Ishikawa (cell line): ENCODE measurements around the gene ADGB.

Source experiments
- CEBPB ChIP-seq: IDR thresholded peaks from 2 replicates; pipeline ENCODE4 v1.6.1; 2012
- CREB1 ChIP-seq: IDR thresholded peaks from 2 replicates; pipeline ENCODE4 v1.6.1; 2012; ENCODE audit warnings: low read depth
- EGR1 ChIP-seq: IDR thresholded peaks from 2 replicates; pipeline ENCODE4 v1.6.1; 2012
- EP300 ChIP-seq: IDR thresholded peaks from 2 replicates; pipeline ENCODE4 v1.6.1; 2012; ENCODE audit warnings: borderline replicate concordance
- FOXM1 ChIP-seq: IDR thresholded peaks from 2 replicates; pipeline ENCODE4 v1.6.1; 2012; ENCODE audit warnings: low read depth, borderline replicate concordance
- NFIC ChIP-seq: IDR thresholded peaks from 2 replicates; pipeline ENCODE4 v1.6.1; 2012
- RAD21 ChIP-seq: IDR thresholded peaks from 2 replicates; pipeline ENCODE4 v1.6.1; 2012; ENCODE audit warnings: low read depth
- TAF1 ChIP-seq: IDR thresholded peaks from 2 replicates; pipeline ENCODE4 v1.6.1; 2012; ENCODE audit warnings: low read depth, mild to moderate bottlenecking
- TCF12 ChIP-seq: IDR thresholded peaks from 2 replicates; pipeline ENCODE4 v1.6.1; 2012; ENCODE audit warnings: low read depth
- TEAD4 ChIP-seq: IDR thresholded peaks from 2 replicates; pipeline ENCODE4 v1.6.1; 2012
- YY1 ChIP-seq: IDR thresholded peaks from 2 replicates; pipeline ENCODE4 v1.6.1; 2012; ENCODE audit warnings: low read depth
- ZBTB7A ChIP-seq: IDR thresholded peaks from 2 replicates; pipeline ENCODE4 v1.6.1; 2012; ENCODE audit warnings: low read depth
- TF ChIP-seq, protein P1 (sequence below): IDR thresholded peaks from 2 replicates; pipeline ENCODE4 v1.6.1; 2012
- TF ChIP-seq, protein P2 (sequence below): IDR thresholded peaks from 2 replicates; pipeline ENCODE4 v1.6.1; 2012
- TF ChIP-seq, protein P3 (sequence below): IDR thresholded peaks from 2 replicates; pipeline ENCODE4 v1.6.1; 2012; ENCODE audit warnings: low read depth, mild to moderate bottlenecking

Gene ADGB

DNA sequence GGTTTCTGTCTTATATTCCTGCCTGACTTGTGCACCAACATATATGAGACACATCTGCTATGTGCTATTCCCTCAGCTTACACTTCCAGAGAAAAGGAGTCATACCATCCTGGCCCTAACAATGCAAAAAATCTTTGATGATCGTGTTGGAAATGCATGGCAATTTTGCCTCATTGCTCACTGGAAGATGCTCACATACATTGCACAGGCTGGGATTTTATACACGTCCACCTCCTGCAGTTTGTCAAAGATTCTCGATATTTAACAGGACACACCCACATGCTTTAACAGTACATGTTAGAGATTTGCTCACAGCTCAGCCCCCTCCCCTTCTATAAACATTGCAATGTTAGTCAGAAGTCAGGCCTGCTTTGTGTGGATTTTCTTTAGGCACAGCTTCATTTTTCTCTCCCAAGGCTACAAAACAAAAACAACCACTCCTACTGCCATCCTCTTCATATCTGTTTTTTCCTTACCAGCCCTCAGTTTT is 66.1 kb downstream of the ADGB start:
- TF ChIP-seq YY1 = no peak
- no peak for TF ChIP-seq EGR1
- TF ChIP-seq CEBPB = no peak
- no peak for TF ChIP-seq EP300
- TF ChIP-seq, protein P1, sequence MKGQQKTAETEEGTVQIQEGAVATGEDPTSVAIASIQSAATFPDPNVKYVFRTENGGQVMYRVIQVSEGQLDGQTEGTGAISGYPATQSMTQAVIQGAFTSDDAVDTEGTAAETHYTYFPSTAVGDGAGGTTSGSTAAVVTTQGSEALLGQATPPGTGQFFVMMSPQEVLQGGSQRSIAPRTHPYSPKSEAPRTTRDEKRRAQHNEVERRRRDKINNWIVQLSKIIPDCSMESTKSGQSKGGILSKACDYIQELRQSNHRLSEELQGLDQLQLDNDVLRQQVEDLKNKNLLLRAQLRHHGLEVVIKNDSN = no peak
- TF ChIP-seq, protein P2, sequence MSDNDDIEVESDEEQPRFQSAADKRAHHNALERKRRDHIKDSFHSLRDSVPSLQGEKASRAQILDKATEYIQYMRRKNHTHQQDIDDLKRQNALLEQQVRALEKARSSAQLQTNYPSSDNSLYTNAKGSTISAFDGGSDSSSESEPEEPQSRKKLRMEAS = no peak
- TF ChIP-seq RAD21 = no peak
- TF ChIP-seq FOXM1 = no peak
- no peak for TF ChIP-seq CREB1
- TF ChIP-seq TCF12 = no peak
- no peak for TF ChIP-seq TAF1

DNA sequence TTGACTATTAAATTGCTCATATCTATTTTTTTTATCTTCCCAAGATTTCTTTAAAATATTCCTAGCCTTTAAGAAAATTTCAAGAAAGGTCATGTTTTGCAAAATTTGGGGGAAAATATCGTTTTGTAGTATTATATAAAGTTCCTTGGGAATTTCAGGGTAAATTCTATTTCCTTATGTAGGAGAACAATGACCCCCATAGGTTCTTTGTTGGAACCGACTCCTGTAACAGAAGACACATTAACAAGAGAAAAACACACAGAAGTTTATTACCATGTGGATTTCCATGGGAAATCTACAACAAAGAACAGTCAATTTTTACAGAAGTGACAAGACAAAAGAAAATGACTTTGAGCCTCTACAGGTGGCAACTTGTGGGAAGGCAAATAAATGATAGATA is 68.1 kb downstream of the ADGB start:
- no peak for TF ChIP-seq EGR1
- no peak for TF ChIP-seq TAF1
- TF ChIP-seq, protein P1 = no peak
- TF ChIP-seq, protein P3, sequence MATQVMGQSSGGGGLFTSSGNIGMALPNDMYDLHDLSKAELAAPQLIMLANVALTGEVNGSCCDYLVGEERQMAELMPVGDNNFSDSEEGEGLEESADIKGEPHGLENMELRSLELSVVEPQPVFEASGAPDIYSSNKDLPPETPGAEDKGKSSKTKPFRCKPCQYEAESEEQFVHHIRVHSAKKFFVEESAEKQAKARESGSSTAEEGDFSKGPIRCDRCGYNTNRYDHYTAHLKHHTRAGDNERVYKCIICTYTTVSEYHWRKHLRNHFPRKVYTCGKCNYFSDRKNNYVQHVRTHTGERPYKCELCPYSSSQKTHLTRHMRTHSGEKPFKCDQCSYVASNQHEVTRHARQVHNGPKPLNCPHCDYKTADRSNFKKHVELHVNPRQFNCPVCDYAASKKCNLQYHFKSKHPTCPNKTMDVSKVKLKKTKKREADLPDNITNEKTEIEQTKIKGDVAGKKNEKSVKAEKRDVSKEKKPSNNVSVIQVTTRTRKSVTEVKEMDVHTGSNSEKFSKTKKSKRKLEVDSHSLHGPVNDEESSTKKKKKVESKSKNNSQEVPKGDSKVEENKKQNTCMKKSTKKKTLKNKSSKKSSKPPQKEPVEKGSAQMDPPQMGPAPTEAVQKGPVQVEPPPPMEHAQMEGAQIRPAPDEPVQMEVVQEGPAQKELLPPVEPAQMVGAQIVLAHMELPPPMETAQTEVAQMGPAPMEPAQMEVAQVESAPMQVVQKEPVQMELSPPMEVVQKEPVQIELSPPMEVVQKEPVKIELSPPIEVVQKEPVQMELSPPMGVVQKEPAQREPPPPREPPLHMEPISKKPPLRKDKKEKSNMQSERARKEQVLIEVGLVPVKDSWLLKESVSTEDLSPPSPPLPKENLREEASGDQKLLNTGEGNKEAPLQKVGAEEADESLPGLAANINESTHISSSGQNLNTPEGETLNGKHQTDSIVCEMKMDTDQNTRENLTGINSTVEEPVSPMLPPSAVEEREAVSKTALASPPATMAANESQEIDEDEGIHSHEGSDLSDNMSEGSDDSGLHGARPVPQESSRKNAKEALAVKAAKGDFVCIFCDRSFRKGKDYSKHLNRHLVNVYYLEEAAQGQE = no peak
- TF ChIP-seq ZBTB7A = no peak
- TF ChIP-seq TCF12 = no peak
- no peak for TF ChIP-seq CEBPB
- TF ChIP-seq, protein P2 = no peak
- no peak for TF ChIP-seq CREB1
- TF ChIP-seq TEAD4 = no peak
- TF ChIP-seq YY1 = no peak
- no peak for TF ChIP-seq EP300
- no peak for TF ChIP-seq FOXM1
- no peak for TF ChIP-seq NFIC
- TF ChIP-seq RAD21 = no peak

DNA sequence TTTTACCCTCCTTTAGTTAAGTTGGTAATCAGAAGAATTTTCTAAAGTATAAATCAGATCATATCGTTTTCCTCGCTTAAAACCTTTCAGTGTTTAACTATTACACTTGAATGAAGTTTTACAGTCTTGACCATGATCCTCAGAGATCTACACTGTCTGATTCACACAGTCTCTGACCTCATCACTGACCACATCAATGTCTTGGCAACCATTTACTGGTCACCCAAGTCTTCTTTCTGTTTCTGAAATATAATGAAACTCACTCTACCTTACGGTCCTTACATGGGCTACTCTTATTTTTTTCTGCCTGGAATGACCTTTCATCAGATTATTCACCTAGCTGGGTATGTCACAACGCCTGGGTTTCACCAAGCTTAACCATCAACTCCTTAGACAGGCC is 71.4 kb downstream of the ADGB start:
- TF ChIP-seq CEBPB (no peak), TEAD4 (no peak), TCF12 (no peak), FOXM1 (no peak), RAD21 (no peak), CREB1 (no peak), TAF1 (no peak), ZBTB7A (no peak), EP300 (no peak), EGR1 (no peak), YY1 (no peak), NFIC (no peak)
- TF ChIP-seq, protein P1 = no peak
- TF ChIP-seq, protein P3 = no peak
- TF ChIP-seq, protein P2 = no peak

DNA sequence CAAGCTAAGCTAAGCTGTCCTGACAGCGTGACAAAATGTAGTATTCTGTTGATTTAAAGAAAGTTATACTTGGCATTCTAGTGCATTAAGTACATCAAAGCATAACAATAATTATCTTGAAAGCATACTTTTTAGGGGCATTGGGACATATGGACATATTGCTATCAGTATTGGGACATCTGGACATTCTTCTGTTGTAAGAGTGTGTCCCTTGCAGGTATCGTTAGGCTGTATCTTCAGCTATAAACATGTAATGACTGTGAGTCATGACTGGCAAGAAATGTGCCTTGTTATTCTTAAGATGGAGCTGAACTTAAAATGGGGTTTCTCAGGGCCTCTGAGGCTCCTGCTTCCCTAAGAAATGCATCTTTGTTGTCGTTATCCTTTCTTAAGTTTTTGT is 74.3 kb downstream of the ADGB start:
- TF ChIP-seq CEBPB = no peak
- no peak for TF ChIP-seq EP300
- no peak for TF ChIP-seq FOXM1
- no peak for TF ChIP-seq TCF12
- no peak for TF ChIP-seq TAF1
- no peak for TF ChIP-seq TEAD4
- no peak for TF ChIP-seq ZBTB7A
- TF ChIP-seq, protein P3 = no peak
- TF ChIP-seq YY1 = no peak
- no peak for TF ChIP-seq NFIC
- TF ChIP-seq EGR1 = no peak
- TF ChIP-seq RAD21 = no peak
- TF ChIP-seq, protein P1 = no peak
- no peak for TF ChIP-seq CREB1
- TF ChIP-seq, protein P2 = no peak
